Panc1 (cell line): ENCODE measurements around the gene STMN1.

Experiments
- POLR2AphosphoS5 ChIP-seq: IDR thresholded peaks from 2 replicates; pipeline ENCODE4 v1.6.1; 2012; ENCODE audit warnings: mild to moderate bottlenecking, low read depth, low read length, moderate library complexity
- TCF7L2 ChIP-seq: IDR thresholded peaks from 2 replicates; pipeline ENCODE4 v1.6.1; 2011; ENCODE audit warnings: mild to moderate bottlenecking, low read depth, low read length, inconsistent platforms
- TF ChIP-seq, protein P1 (sequence below): fragments of 450-650 bp; IDR thresholded peaks from 2 replicates; pipeline ENCODE4 v1.5.1; 2017; ENCODE audit warnings: mild to moderate bottlenecking
- TF ChIP-seq, protein P2 (sequence below), 2 experiments: IDR thresholded peaks; 2 replicates each; pipeline ENCODE4 v1.6.1; 2011 to 2012; ENCODE audit warnings: low read depth in 2 of 2, control low read depth in 1 of 2, low read length in 1 of 2, mild to moderate bottlenecking in 1 of 2, moderate library complexity in 1 of 2; ENCODE audit not compliant: insufficient read depth in 1 of 2

DNA sequence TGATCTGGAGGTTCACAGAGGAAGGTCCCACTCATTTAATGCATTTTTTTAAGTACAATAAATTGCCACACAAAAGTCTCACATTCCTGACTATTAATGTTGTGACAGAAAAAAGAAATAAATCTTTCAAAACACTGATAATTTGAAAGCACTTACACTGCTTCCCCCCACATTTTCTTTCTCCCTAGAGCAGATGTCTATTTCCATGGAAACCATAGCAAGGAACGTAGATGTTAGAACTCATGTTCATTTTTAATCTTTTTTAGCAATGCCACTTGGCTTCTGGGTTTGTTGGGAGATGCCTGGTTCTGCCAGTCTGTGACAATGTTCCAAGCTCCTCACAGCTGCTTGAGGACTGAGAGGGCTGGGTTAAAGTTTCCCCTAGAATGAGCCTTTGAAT lies 1.9 kb upstream of the STMN1 start:
- TF ChIP-seq, protein P1, sequence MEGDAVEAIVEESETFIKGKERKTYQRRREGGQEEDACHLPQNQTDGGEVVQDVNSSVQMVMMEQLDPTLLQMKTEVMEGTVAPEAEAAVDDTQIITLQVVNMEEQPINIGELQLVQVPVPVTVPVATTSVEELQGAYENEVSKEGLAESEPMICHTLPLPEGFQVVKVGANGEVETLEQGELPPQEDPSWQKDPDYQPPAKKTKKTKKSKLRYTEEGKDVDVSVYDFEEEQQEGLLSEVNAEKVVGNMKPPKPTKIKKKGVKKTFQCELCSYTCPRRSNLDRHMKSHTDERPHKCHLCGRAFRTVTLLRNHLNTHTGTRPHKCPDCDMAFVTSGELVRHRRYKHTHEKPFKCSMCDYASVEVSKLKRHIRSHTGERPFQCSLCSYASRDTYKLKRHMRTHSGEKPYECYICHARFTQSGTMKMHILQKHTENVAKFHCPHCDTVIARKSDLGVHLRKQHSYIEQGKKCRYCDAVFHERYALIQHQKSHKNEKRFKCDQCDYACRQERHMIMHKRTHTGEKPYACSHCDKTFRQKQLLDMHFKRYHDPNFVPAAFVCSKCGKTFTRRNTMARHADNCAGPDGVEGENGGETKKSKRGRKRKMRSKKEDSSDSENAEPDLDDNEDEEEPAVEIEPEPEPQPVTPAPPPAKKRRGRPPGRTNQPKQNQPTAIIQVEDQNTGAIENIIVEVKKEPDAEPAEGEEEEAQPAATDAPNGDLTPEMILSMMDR: no peak
- TF ChIP-seq, protein P2, sequence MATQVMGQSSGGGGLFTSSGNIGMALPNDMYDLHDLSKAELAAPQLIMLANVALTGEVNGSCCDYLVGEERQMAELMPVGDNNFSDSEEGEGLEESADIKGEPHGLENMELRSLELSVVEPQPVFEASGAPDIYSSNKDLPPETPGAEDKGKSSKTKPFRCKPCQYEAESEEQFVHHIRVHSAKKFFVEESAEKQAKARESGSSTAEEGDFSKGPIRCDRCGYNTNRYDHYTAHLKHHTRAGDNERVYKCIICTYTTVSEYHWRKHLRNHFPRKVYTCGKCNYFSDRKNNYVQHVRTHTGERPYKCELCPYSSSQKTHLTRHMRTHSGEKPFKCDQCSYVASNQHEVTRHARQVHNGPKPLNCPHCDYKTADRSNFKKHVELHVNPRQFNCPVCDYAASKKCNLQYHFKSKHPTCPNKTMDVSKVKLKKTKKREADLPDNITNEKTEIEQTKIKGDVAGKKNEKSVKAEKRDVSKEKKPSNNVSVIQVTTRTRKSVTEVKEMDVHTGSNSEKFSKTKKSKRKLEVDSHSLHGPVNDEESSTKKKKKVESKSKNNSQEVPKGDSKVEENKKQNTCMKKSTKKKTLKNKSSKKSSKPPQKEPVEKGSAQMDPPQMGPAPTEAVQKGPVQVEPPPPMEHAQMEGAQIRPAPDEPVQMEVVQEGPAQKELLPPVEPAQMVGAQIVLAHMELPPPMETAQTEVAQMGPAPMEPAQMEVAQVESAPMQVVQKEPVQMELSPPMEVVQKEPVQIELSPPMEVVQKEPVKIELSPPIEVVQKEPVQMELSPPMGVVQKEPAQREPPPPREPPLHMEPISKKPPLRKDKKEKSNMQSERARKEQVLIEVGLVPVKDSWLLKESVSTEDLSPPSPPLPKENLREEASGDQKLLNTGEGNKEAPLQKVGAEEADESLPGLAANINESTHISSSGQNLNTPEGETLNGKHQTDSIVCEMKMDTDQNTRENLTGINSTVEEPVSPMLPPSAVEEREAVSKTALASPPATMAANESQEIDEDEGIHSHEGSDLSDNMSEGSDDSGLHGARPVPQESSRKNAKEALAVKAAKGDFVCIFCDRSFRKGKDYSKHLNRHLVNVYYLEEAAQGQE (IDR thresholded peaks at IDR 0.05; ENCODE audit: insufficient read depth in 1 of 2, low read depth in 2 of 2, low read length in 1 of 2): no peak
- TF ChIP-seq POLR2AphosphoS5 (no peak), TCF7L2 (no peak)
